IPS-18c (cell line): ENCODE data around the gene KLHL2.
A peak's percentile ranks its signal among the peaks of the same experiment; 100 is the strongest.
"Not testable (repeated sequence)": the region's sequence is repeated elsewhere in the genome, so short reads cannot be mapped to it uniquely, and the experiment has no call there.

Experiments used
- H3K4me3 ChIP-seq: 2 replicates; pipeline ENCODE4 v1.7.0; 2013; ENCODE audit warnings: low read depth, mild to moderate bottlenecking, low read length, moderate library complexity; ENCODE audit not compliant: insufficient read depth
- H3K9me3 ChIP-seq: one replicate; pipeline ENCODE4 v1.6.1; 2013; ENCODE audit warnings: mild to moderate bottlenecking, low read length, moderate library complexity; ENCODE audit not compliant: control insufficient read depth, insufficient read depth

The KLHL2 gene

DNA sequence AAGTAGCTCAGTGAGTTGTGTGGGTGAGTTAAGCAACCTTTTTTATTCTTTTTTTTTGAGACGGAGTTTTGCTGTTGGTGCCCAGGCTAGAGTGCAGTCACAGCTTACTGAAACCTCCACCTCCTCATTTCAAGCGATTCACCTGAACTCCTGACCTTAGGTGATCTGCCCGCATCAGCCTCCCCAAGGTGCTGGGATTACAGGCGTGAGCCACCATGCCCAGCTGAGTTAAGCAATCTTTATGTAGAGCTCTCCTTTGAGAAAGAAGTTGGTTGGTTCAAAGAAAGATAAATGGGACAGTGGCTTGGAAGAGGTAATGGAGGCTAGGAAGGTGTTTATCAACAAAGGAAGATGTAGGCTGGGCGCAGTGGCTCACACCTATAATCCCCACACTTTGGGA lies 123.3 kb downstream of the KLHL2 start:
- no peaks in the 10 kb centered on the region for H3K9me3 ChIP-seq
- peak overlapping the region; percentile 25; the same call in 1 of the 2 replicates for H3K4me3 ChIP-seq

DNA sequence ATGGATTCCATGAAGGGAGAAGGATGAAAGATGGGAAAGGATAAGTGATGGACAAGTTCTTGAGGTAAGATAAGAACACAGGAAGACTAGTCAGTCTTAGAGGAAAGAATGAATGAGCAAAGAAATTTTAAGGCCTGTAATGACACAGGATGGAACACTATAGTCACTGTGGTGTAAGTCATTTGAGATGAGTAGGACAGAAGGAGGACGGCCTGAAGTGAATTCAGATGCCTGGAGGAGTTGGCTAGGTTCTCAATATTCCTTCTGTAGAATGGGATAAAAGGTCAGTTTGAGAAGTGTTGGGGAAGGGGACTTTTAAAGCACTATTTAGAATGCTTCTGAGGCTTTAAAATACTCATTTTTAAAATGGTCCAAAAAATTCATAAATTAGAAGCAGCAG lies 124.0 kb downstream of the KLHL2 start:
- H3K9me3 ChIP-seq = no peaks in the 10 kb centered on the region

DNA sequence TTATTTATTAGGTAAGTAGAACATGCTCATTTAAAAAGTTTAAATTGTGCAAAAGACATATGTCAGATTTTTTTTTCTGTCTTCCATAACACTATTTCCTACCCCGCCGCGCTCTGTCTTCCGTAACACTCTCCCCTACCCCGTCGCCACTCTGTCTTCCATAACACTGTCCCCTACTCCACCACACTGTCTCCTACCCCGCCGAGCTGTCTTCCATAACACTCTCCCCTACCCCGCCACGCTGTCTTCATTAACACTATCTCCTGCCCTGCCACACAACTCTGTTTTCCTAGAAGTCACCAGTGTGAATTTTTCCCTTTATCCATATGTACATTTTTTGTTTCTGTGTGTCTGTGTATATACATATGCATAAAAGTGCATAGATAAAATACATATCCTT lies 124.5 kb downstream of the KLHL2 start:
- H3K9me3 ChIP-seq = no peaks in the 10 kb centered on the region
- H3K4me3 ChIP-seq = no peak overlapping the region

More for the DNA sequence above, 124.0 kb downstream of the KLHL2 start:
- no peak overlapping the region for H3K4me3 ChIP-seq

DNA sequence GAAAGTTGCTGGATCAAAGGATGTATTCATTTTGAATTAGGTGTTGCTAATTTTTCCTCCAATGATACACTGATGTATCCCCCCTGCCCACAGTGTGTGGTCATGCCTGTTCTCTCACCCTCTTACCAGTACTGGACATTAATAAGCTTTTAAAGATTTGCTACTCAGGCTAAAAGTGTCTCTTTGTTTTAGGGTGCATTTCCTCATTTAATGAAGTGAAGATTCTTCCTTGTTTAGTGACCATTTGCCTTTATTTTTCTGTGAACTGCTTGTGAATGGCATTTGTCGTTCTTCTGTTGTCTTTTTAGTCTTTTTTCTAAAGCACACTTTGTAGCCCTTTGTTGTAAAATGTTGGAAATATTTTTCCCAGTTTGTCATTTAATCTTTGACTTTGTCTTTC lies 125.1 kb downstream of the KLHL2 start:
- no peak overlapping the region for H3K4me3 ChIP-seq
- H3K9me3 ChIP-seq = no peaks in the 10 kb centered on the region

DNA sequence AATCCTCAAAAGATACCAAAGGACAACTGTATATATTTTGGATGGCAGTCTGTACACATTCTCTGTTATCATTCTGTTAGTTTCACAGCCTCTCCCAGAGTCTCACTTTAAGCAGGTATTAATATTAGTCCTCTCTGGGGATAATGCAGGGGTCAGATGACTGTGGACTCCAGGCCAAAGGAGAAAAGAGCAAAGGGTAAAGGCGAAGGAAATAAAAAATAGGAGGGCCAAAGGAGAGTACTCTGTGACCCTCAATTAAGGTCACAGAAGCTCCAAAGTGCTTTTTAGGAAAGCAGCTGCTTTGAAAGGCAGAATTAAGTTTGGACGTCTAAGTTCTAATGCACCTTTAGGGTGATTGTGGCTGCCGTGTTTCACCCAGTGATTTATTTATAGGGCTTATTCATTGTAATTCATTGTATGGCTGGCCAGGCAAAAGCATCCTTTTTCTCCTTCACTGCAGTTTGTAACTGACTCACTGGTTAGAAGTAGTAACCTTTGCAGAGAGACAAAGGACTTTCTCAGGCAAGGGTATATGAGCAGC lies 127.9 kb downstream of the KLHL2 start:
- no peak overlapping the region for H3K4me3 ChIP-seq
- no peaks in the 10 kb centered on the region for H3K9me3 ChIP-seq

DNA sequence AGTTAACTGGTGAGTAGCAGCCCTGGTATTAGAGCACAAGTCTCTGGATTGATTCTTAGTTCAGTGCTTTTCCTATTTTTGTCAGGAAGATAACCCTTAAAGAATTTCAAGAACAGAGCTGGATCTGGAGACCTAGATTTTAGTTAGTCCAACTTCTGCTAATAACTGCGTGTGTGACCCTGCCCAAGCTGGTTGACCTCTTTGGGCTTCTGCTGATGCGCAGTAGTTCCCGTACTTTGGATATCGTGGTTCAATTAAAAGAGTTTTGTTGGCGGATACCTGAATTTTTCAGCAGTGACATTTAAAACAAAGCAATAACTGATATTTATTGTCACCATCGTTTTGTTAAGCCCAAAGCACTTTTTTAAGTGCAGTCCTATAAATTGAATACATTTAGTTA lies 129.4 kb downstream of the KLHL2 start:
- Histone ChIP-seq H3K4me3 (no peak overlapping the region), H3K9me3 (no peaks in the 10 kb centered on the region)

- not testable (repeated sequence) for H3K4me3 ChIP-seq, H3K9me3 ChIP-seq
Measured at GRCh38 chr4:165342340-165342739, 135.0 kb downstream of the KLHL2 start.

DNA sequence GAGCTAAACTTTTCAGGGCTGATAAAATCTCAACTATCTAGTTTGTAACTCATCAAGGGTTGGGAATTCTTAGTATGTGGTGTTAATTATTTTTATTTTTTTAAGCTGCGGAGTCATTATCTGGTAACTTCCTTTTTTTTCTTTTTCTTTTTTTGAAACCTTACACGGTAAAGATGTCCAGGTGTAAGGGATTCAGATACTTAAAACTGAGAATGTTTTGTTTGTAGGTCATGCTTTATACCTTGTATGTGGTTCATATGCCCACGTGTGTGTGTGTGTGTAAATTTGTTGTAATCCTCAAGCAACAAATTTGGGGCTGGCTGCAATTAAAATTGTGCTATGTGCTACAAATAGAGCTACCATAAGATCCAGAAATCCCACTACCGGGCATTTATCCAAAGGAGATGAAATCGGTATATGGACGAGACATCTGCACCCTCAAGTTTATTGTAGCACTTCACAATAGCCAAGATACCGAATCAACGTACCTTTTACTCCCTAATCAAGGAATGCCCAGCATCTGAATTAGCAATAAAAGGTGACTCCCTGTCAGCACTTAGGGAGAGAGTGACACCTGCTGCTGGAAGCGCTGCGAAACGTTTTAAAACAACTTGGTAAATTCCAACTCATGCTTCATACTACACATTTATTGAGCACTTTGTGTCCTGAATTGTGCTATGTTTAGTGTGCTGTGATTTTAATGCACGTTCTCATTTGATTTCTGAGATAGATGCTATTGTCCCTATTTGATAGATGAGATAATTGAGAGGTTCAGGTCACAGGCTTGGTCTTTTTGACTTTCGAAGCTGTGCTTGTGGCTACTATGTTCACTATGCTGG lies 136.2 kb downstream of the KLHL2 start:
- Histone ChIP-seq H3K9me3 (no peaks in the 10 kb centered on the region), H3K4me3 (no peak overlapping the region)

- no peaks in the 10 kb centered on the region for H3K9me3 ChIP-seq
- H3K4me3 ChIP-seq = no peak overlapping the region
Measured at GRCh38 chr4:165345666-165346417, 138.5 kb downstream of the KLHL2 start.

GRCh38 chr4:165347647-165348569 lies 140.5 kb downstream of the KLHL2 start:
- Histone ChIP-seq H3K4me3 (no peak overlapping the region), H3K9me3 (no peaks in the 10 kb centered on the region)

DNA sequence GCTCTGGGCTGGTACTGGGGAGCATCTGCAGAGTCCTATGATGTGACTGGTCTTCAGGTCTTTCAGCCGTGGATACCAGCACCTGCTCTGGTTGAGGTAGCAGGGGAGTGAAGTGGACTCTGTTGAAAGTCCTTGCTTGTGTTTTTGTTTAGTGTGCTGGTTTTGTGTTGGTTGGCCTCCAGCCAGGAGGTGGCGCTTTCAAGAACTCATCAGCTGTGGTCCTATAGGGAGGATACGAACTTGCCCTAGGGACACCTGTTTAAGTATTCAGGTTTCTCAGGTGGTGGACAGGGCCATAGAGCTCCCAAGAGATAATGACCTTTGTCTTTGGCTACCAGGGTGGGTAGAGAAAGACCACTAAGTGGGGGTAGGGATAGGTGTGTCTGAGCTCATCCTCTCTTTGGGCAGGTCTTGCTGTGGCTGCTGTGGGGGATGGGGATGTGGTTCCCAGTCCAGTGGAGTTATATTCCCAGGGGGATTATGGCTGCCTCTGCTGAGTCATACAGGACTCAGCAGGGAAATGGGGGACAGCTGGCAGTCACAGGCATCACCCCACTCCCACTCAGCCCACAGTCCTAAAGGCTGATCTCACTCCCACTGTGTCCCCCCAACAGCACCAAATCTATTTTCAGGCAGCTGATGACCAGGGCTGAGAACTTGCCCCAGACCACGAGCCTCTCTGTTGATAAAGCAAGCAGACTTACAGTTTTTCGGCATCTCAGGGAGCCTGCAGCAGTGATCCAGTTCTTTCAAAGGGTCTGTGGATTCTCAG lies 144.2 kb downstream of the KLHL2 start:
- Histone ChIP-seq H3K4me3 (no peak overlapping the region), H3K9me3 (no peaks in the 10 kb centered on the region)

DNA sequence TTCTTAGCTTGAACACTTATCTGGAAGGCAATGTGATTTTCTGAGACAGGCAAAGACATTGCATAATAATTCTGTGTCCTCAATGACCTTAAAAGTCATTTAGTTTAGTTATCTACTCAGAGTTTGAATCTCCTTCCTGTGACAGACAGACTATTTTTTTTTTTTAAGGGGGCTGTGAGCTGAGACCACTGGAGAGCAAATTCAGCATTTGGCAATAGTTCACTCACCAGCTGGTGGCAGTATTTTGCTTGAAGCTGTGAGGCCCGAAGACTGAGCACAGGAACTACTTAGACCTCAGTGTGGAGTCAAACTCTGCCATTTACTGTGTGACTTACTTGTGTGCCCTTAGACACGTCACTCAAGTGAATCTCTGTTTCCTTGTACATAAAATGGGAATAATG lies 148.5 kb downstream of the KLHL2 start:
- H3K4me3 ChIP-seq = no peak overlapping the region
- no peaks in the 10 kb centered on the region for H3K9me3 ChIP-seq

GRCh38 chr4:165359506-165359905 lies 152.1 kb downstream of the KLHL2 start:
- no peak overlapping the region for H3K4me3 ChIP-seq
- H3K9me3 ChIP-seq = no peaks in the 10 kb centered on the region

DNA sequence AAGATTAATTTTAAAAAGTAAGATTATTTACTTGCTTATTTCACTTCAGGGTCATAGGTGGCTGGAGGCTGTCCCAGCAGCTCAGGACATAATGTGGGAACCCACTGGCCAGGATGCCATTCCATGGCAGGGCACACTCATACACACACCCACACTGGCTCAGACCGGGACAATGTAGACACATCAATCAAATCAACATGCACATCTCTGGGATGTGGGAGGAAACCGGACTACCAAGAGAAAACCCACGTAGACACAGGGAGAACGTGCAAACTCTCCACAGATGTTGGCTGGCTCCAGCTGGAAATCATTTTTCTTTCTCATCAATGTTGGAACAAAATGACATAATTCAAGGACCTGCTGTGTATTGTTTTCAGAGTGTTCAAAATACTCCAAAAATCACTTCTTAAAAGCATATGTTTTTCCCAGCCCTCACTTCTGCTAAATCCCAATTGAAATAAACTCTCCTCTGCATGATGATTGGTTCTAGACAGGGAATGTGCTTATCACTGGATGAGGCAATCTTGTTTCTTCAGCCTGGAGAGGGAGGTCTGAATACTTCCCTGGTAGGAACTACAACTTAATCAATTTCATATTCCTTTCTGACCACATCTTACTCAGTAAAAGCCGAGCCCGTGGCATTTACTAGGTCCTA lies 152.8 kb downstream of the KLHL2 start:
- Histone ChIP-seq H3K4me3 (no peak overlapping the region), H3K9me3 (no peaks in the 10 kb centered on the region)

DNA sequence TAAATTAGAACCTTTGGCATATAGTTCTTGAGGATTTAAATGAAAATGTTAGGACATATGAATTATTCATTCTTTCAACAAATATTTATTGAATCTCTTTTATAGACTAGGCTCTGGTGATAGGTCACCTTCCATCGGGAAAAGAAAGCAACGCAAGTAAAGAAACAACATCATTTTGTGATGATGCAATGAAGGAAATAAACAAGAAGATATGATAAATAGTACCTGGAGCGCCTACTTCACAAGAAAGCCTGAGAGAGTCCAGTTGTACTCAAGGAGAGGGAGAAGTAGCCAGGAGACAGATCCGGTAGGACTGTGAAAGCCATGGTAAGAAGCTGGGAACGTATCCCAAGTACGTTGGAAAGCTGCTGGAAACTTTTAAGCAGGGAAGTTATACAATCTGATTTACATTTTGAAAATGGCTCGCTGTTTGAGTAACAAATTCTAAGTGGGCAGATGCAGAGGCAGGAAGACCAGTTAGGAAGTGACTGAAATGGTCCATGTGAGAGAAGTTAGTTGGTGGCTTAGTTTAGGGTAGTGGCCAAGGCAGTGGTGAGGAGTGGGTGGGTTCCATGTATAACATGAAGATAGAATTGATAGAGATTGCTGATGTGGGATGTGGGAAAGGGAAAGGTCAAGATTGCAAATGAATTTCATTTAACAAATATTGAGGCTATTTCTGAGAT lies 153.8 kb downstream of the KLHL2 start:
- Histone ChIP-seq H3K4me3 (no peak overlapping the region), H3K9me3 (no peaks in the 10 kb centered on the region)

GRCh38 chr4:165361810-165362209 lies 154.4 kb downstream of the KLHL2 start:
- no peaks in the 10 kb centered on the region for H3K9me3 ChIP-seq
- H3K4me3 ChIP-seq = no peak overlapping the region
